ENCODE results near the gene SEMA4D.

DNA sequence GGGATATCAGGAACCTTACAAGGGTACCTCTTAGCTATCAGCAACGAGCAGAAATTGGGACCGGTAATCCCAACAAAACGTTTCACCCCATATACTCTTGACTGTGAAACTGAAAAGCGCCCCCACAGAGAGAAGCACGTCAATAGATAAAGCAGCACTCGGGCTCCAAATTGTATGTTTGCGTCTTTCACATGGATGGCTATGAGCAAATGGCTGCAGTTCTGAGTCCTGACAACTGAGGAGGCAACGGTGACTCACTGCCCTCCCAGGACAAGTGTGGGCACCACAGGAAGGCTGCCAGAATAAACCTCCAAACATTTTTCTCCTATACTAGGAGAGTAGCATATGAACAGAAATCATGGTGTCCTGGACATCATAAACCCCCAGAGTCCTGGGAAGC is 36.6 kb downstream of the SEMA4D start:
- TF ChIP-seq POLR2AphosphoS5 (IDR thresholded peaks at IDR 0.05) (no peak), CTCF (IDR thresholded peaks at IDR 0.05) (no peak)
